SK-N-SH treated with all-trans-retinoic acid at 6 μM for 48 hours (cell line): Measurements from ENCODE around the gene MARCHF4.

Source experiments
- CSRNP3 ChIP-seq: fragments of 250-450 bp; sonication (Bioruptor Pico); IDR thresholded peaks from 2 replicates; pipeline ENCODE4 v1.5.1; 2021; ENCODE audit warnings: mild to moderate bottlenecking, moderate library complexity
- GLIS3 ChIP-seq: fragments of 250-450 bp; sonication (Bioruptor Pico); IDR thresholded peaks from 2 replicates; pipeline ENCODE4 v1.5.0; 2020; ENCODE audit warnings: mild to moderate bottlenecking, moderate library complexity
- ISL1 ChIP-seq: fragments of 250-450 bp; sonication (Bioruptor Pico); IDR thresholded peaks from 2 replicates; pipeline ENCODE4 v2.1.2; 2022; ENCODE audit warnings: mild to moderate bottlenecking, moderate library complexity
- TCF4 ChIP-seq: fragments of 250-450 bp; sonication (Bioruptor Pico); IDR thresholded peaks from 2 replicates; pipeline ENCODE4 v1.8.0; 2021; ENCODE audit warnings: mild to moderate bottlenecking, moderate library complexity, borderline replicate concordance
- ZC3H10 ChIP-seq: fragments of 250-450 bp; sonication (Bioruptor Pico); IDR thresholded peaks from 2 replicates; pipeline ENCODE4 v1.5.1; 2021; ENCODE audit warnings: mild to moderate bottlenecking, moderate library complexity
- ZNF565 ChIP-seq: fragments of 450-650 bp; formaldehyde crosslinking; conservative IDR thresholded peaks from 2 replicates; pipeline ENCODE4 v1.5.0; 2020; ENCODE audit warnings: low read depth, mild to moderate bottlenecking, moderate library complexity
- ZNF70 ChIP-seq: fragments of 450-650 bp; formaldehyde crosslinking; IDR thresholded peaks from 2 replicates; pipeline ENCODE4 v1.5.0; 2020; ENCODE audit warnings: mild to moderate bottlenecking, moderate library complexity
- ZNF8 ChIP-seq: fragments of 450-650 bp; formaldehyde crosslinking; IDR thresholded peaks from 2 replicates; pipeline ENCODE4 v1.5.0; 2020; ENCODE audit warnings: mild to moderate bottlenecking, moderate library complexity
- TF ChIP-seq, protein P1 (sequence below): fragments of 250-450 bp; sonication (Bioruptor Pico); IDR thresholded peaks from 2 replicates; pipeline ENCODE4 v1.5.1; 2020; ENCODE audit warnings: low read depth, mild to moderate bottlenecking, moderate library complexity

DNA sequence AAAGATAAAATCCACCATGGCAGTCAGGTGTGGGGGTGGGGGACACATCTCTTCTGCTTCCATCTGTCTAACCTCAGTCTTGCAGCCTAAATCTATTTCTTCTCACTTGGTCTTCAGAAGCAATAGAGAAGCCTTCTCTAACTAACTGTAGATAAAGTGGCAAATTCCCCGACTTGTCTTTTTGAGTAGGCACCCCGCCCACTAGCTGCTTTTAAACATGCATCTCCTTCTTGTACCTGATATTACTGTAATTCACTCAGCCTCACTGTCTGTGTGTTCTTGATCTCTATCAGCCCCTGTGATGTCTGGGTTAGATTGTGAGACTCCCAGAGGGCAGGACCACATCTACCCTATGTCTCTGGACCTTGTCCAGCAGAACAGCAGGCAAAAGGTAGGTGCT, 6.8 kb downstream of the MARCHF4 start:
- TF ChIP-seq ZC3H10 (CRISPR knock-in tag) = no peak
- no peak for TF ChIP-seq CSRNP3 (CRISPR knock-in tag)
- no peak for TF ChIP-seq TCF4 (CRISPR knock-in tag)
- TF ChIP-seq ZNF70 (CRISPR knock-in tag) = no peak
- TF ChIP-seq ZNF565 (CRISPR knock-in tag) = no peak
- TF ChIP-seq GLIS3 (CRISPR knock-in tag) = no peak
- no peak for TF ChIP-seq ZNF8 (CRISPR knock-in tag)
- TF ChIP-seq, protein P1, sequence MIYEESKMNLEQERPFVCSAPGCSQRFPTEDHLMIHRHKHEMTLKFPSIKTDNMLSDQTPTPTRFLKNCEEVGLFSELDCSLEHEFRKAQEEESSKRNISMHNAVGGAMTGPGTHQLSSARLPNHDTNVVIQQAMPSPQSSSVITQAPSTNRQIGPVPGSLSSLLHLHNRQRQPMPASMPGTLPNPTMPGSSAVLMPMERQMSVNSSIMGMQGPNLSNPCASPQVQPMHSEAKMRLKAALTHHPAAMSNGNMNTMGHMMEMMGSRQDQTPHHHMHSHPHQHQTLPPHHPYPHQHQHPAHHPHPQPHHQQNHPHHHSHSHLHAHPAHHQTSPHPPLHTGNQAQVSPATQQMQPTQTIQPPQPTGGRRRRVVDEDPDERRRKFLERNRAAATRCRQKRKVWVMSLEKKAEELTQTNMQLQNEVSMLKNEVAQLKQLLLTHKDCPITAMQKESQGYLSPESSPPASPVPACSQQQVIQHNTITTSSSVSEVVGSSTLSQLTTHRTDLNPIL (CRISPR knock-in tag) = no peak
- TF ChIP-seq ISL1 (CRISPR knock-in tag) = no peak
